HCT116 (cell line): ENCODE results near the gene CELF1. TPM values are rescaled to one million over a fixed set of nuclear protein-coding genes. Genes with fewer than 3 reads are reported as not detected.

Experiments
- ATAC-seq: fragments of 200-7000 bp; cut with Tn5 transposase; 2 replicates; pipeline ENCODE4 v1.9.1; 2020; ENCODE audit warnings: mild to moderate bottlenecking, moderate library complexity
- BruUV-seq: library from RNA; stranded (reverse); fragments of 400-500 nt; replicated peaks from 2 replicates; lab custom pipeline; 2021; lab: Mats Ljungman, UMichigan
- CTCF ChIA-PET: fragments of 300-600 bp; sonication (Branson Sonifier 250); formaldehyde crosslinking; loops from one replicate; lab custom pipeline; 2021; ENCODE audit warnings: antibody characterized with exemption; lab: Charles Lee
- POLR2A ChIA-PET: fragments of 300-600, 350-600 bp; sonication (Branson Sonifier 250); formaldehyde crosslinking; loops from one replicate; lab custom pipeline; 2021; ENCODE audit warnings: antibody characterized with exemption; lab: Charles Lee
- RAD21 ChIA-PET, 2 experiments: fragments of 300-600 bp; sonication (Branson Sonifier 250); formaldehyde crosslinking; loops; one replicate each; lab custom pipeline; 2023; ENCODE audit warnings: low total read pairs in 2 of 2; ENCODE audit not compliant: uncharacterized antibody in 2 of 2, unreplicated experiment in 2 of 2, low non-redundant PET in 1 of 2; lab: Charles Lee
- DNase-seq: peaks from one replicate; pipeline ENCODE4 v3.0.0-alpha.2; 2010; ENCODE audit warnings: low read depth, low spot score
- H2AFZ ChIP-seq: fragments of 200-600 bp; shearing (Covaris generic), sonication (generic); 2 replicates; pipeline ENCODE4 v1.6.1; 2017; ENCODE audit warnings: low read depth, mixed run types, mixed read lengths, antibody characterized with exemption, low read length; ENCODE audit not compliant: poor library complexity, severe bottlenecking
- H3K27ac ChIP-seq: 2 replicates; pipeline ENCODE4 v1.5.1; 2012; ENCODE audit warnings: low read depth, low read length
- H3K27me3 ChIP-seq: fragments of 200-600 bp; sonication (generic); 2 replicates; pipeline ENCODE4 v1.6.1; 2016; ENCODE audit warnings: mixed run types, low read length, mixed read lengths; ENCODE audit not compliant: insufficient read depth
- H3K36me3 ChIP-seq, 2 experiments: fragments of 200-500 bp in 1 of 2; fragments of 200-600 bp in 1 of 2; sonication (Bioruptor generic) in 1 of 2; sonication (generic) in 1 of 2; 2 replicates each; pipeline versions ENCODE4 v1.5.1 to v1.6.1; 2014 to 2016; ENCODE audit warnings: low read length in 2 of 2, inconsistent platforms in 1 of 2, mixed read lengths in 1 of 2, mixed run types in 1 of 2; ENCODE audit not compliant: insufficient read depth in 2 of 2, control insufficient read depth in 1 of 2
- H3K4me1 ChIP-seq, 2 experiments: fragments of 200-600 bp in 1 of 2; sonication (generic) in 1 of 2; 2 replicates each; pipeline versions ENCODE4 v1.5.1 to v1.6.1; 2012 to 2017; ENCODE audit warnings: low read length in 2 of 2, inconsistent platforms in 1 of 2, mild to moderate bottlenecking in 1 of 2, mixed read lengths in 1 of 2, mixed run types in 1 of 2, moderate library complexity in 1 of 2; ENCODE audit not compliant: insufficient read depth in 2 of 2, control insufficient read depth in 1 of 2
- H3K4me2 ChIP-seq: fragments of 200-600 bp; sonication (generic); 2 replicates; pipeline ENCODE4 v1.6.1; 2017; ENCODE audit warnings: mixed run types, low read length, mixed read lengths
- H3K4me3 ChIP-seq, 2 experiments: fragments of 200-600 bp in 1 of 2; sonication (generic) in 1 of 2; replicated peaks in 1 of 2; 2 replicates each; pipeline ENCODE4 v1.5.1; 2011 to 2016; ENCODE audit warnings: low read length in 2 of 2, control low read depth in 1 of 2, low read depth in 1 of 2, mild to moderate bottlenecking in 1 of 2, mixed read lengths in 1 of 2, mixed run types in 1 of 2
- H3K79me2 ChIP-seq: fragments of 200-600 bp; sonication (generic); 2 replicates; pipeline ENCODE4 v1.6.1; 2017; ENCODE audit warnings: mild to moderate bottlenecking, mixed run types, low read length, moderate library complexity, mixed read lengths; ENCODE audit not compliant: insufficient read depth
- H3K9ac ChIP-seq: fragments of 200-600 bp; sonication (generic); 2 replicates; pipeline ENCODE4 v1.6.1; 2016; ENCODE audit warnings: low read length, mixed read lengths
- H3K9me2 ChIP-seq: fragments of 200-600 bp; sonication (generic), shearing (Covaris generic); 2 replicates; pipeline ENCODE4 v1.6.1; 2017; ENCODE audit warnings: mixed run types, mild to moderate bottlenecking, moderate library complexity; ENCODE audit not compliant: insufficient read depth
- H3K9me3 ChIP-seq, 2 experiments: fragments of 200-500 bp in 1 of 2; fragments of 200-600 bp in 1 of 2; sonication (Bioruptor generic) in 1 of 2; sonication (generic) in 1 of 2; 2 replicates each; pipeline ENCODE4 v1.6.1; 2014 to 2017; ENCODE audit warnings: low read length in 2 of 2, mixed read lengths in 2 of 2, inconsistent platforms in 1 of 2, low read depth in 1 of 2, mild to moderate bottlenecking in 1 of 2, mixed run types in 1 of 2, moderate library complexity in 1 of 2; ENCODE audit not compliant: control insufficient read depth in 1 of 2, insufficient read depth in 1 of 2
- H4K20me1 ChIP-seq: fragments of 200-600 bp; sonication (generic), shearing (Covaris generic); 2 replicates; pipeline ENCODE4 v1.6.1; 2017; ENCODE audit warnings: mixed run types, mild to moderate bottlenecking, moderate library complexity; ENCODE audit not compliant: insufficient read depth
- CEBPB ChIP-seq: IDR thresholded peaks from 2 replicates; pipeline ENCODE4 v1.6.1; 2012; ENCODE audit warnings: low read depth
- ELF1 ChIP-seq: IDR thresholded peaks from 2 replicates; pipeline ENCODE4 v1.6.1; 2012; ENCODE audit warnings: low read depth, borderline replicate concordance
- EZH2 ChIP-seq: fragments of 200-600 bp; sonication (generic); IDR thresholded peaks from 2 replicates; pipeline ENCODE4 v1.6.1; 2017; ENCODE audit warnings: antibody characterized with exemption, mixed run types
- EZH2phosphoT487 ChIP-seq: fragments of 200-600 bp; IDR thresholded peaks from 2 replicates; pipeline ENCODE4 v1.6.1; 2018; ENCODE audit warnings: antibody characterized with exemption, borderline replicate concordance
- FOSL1 ChIP-seq: IDR thresholded peaks from 2 replicates; pipeline ENCODE4 v1.6.1; 2012; ENCODE audit warnings: low read depth
- JUND ChIP-seq: IDR thresholded peaks from 2 replicates; pipeline ENCODE4 v1.6.1; 2012
- RAD21 ChIP-seq: IDR thresholded peaks from 2 replicates; pipeline ENCODE4 v1.6.1; 2012; ENCODE audit warnings: low read depth, mild to moderate bottlenecking
- SIN3A ChIP-seq: IDR thresholded peaks from 2 replicates; pipeline ENCODE4 v1.6.1; 2012; ENCODE audit warnings: low read depth
- SP1 ChIP-seq: IDR thresholded peaks from 2 replicates; pipeline ENCODE4 v1.6.1; 2012; ENCODE audit warnings: low read depth
- SRF ChIP-seq: IDR thresholded peaks from 2 replicates; pipeline ENCODE4 v1.6.1; 2012; ENCODE audit warnings: low read depth
- YY1 ChIP-seq: IDR thresholded peaks from 2 replicates; pipeline ENCODE4 v1.6.1; 2011; ENCODE audit warnings: low read length, low read depth, moderate library complexity, mild to moderate bottlenecking; ENCODE audit not compliant: insufficient replicate concordance; ENCODE audit errors: extremely low read depth
- ZFX ChIP-seq: fragments of 450-650 bp; IDR thresholded peaks from 2 replicates; pipeline ENCODE4 v1.6.1; 2017
- ZNF274 ChIP-seq: fragments of 200-500 bp; sonication (Bioruptor generic); IDR thresholded peaks from 2 replicates; pipeline ENCODE4 v1.6.1; 2014; ENCODE audit warnings: mild to moderate bottlenecking, low read depth, low read length, inconsistent platforms
- intact Hi-C: fragments of 100-400 bp; cut with micrococcal nuclease; formaldehyde crosslinking; loops from 2 replicates; pipeline ENCODE4 v1.10.0; 2022
- total RNA-seq: library from RNA; stranded (reverse); gene quantifications from one replicate; pipeline ENCODE4 v1.2.1, GENCODE V29; 2021; ENCODE audit not compliant: unreplicated experiment
- TF ChIP-seq, protein P1 (sequence below): IDR thresholded peaks from 2 replicates; pipeline ENCODE4 v1.6.1; 2012; ENCODE audit warnings: low read depth
- TF ChIP-seq, protein P2 (sequence below): IDR thresholded peaks from 2 replicates; pipeline ENCODE4 v1.6.1; 2012

Gene CELF1
- total RNA-seq, 1 experiment from 2014 or later, result 133 TPM

DNA sequence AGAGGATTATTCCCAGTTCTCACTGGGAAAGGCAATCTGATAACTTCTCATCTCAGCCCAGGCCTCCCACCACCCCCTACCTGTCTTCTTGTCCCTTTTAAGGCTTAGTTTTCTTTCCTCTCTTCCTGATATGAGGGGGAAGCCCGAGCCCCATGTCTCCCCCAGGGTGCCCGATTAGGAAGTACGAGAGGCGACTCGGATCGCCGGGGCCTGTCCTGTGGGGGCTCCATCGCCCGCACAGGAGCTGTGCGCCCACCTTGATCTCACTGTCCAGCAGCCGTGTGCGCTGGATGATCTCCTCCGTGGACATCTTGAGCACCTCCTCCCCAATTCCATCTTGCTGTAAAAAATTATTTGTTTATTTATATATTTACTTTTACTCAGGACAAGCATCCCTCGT is 127.3 kb downstream of the CELF1 start:
- peaks cover 45% of the 10 kb centered on the region for H3K79me2 ChIP-seq
- H3K9me2 ChIP-seq, result no peaks in the 10 kb centered on the region
- POLR2A ChIA-PET, result interaction anchor here (2.3 kb wide), 1 partner anchor 10 kb away, joined by 10 read pairs; no protein-coding TSS in a partner anchor
- CTCF ChIA-PET, result interaction anchor here (2.7 kb wide), 1 partner anchor 14 kb away, joined by 12 read pairs; no protein-coding TSS in a partner anchor
- DNase-seq (no peak), ATAC-seq (no peak)
- peak overlapping the region; percentile 77 for H3K27ac ChIP-seq
- TF ChIP-seq ZNF274 (no peak), YY1 (no peak), SP1 (no peak), RAD21 (no peak), JUND (no peak), SIN3A (no peak), EZH2 (no peak), ZFX (no peak), CEBPB (no peak)
- no peak overlapping the region for H2AFZ ChIP-seq
- H3K4me3 ChIP-seq, result peak overlapping the region; percentile 92 to 98
- H4K20me1 ChIP-seq, result no peaks in the 10 kb centered on the region
- no peaks in the 10 kb centered on the region for H3K9me3 ChIP-seq
- BruUV-seq, result TSS peak; percentile 73
- RAD21 ChIA-PET, result no interaction called here
- H3K4me1 ChIP-seq, result peaks cover 12 to 23% of the 10 kb centered on the region in 2 experiments
- no peaks in the 10 kb centered on the region for H3K27me3 ChIP-seq
- peak overlapping the region; percentile 79 for H3K4me2 ChIP-seq
- intact Hi-C loops, result loop anchor here (10.0 kb wide), 1 partner anchor 129 kb away; the partner anchor contains the start of gene CELF1
- H3K36me3 ChIP-seq, result peaks cover 21 to 31% of the 10 kb centered on the region in 2 experiments; a peak in 3 of 4 replicates
- peak overlapping the region; percentile 96 for H3K9ac ChIP-seq

DNA sequence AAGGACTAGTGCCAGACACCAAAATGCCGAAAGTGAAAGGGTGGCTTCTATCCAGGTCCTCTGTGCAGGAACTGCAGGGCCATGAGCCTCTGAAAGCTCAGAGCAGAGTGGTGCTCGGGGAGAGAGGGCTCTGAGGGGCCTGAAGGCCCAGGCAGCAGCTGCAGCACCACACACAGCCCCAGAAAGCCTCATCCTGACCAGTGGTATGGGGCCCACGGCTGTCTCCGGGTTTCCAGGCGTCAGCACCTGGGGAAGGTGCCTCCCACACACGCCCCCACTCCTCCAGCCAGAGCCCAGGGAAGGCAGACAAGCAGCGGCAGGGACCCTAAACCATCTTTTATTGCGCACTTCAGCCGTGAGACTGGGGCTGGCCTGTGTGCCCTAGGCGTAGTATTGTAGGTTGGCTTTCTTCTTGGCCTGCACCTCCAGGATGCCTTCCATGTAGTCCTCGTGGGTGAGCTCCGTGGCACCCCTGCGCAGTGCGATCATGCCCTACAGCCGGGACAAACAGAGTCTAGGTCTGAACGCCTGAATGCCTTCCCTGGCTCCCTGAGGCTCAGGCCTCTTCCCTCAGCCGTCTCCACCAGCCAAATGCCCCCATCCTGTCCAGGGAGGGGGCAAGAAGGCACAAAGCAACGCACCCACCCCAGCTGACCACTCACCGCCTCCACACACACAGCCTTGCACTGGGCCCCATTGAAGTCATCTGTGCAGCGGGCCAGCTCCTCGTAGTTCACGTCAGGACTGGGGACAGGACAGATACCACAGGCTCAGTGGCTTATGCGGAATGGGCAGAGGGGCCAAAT is 134.3 kb downstream of the CELF1 start:
- Histone ChIP-seq H4K20me1 (no peaks in the 10 kb centered on the region), H3K79me2 (peaks cover 27% of the 10 kb centered on the region), H3K9ac (no peak overlapping the region), H3K36me3 (peaks cover 21 to 43% of the 10 kb centered on the region in 2 experiments), H3K4me1 (peaks cover 21 to 38% of the 10 kb centered on the region in 2 experiments), H3K27me3 (no peaks in the 10 kb centered on the region), H3K9me3 (no peaks in the 10 kb centered on the region), H3K4me2 (no peak overlapping the region), H2AFZ (no peak overlapping the region), H3K4me3 (no peak overlapping the region)
- BruUV-seq, result no TSS peak
- no peak for ATAC-seq
- intact Hi-C loops, result no loop called here
- TF ChIP-seq SRF (no peak), ZFX (no peak), SP1 (no peak), FOSL1 (no peak), ELF1 (no peak), JUND (no peak), SIN3A (no peak), EZH2phosphoT487 (no peak)
- TF ChIP-seq, protein P1, sequence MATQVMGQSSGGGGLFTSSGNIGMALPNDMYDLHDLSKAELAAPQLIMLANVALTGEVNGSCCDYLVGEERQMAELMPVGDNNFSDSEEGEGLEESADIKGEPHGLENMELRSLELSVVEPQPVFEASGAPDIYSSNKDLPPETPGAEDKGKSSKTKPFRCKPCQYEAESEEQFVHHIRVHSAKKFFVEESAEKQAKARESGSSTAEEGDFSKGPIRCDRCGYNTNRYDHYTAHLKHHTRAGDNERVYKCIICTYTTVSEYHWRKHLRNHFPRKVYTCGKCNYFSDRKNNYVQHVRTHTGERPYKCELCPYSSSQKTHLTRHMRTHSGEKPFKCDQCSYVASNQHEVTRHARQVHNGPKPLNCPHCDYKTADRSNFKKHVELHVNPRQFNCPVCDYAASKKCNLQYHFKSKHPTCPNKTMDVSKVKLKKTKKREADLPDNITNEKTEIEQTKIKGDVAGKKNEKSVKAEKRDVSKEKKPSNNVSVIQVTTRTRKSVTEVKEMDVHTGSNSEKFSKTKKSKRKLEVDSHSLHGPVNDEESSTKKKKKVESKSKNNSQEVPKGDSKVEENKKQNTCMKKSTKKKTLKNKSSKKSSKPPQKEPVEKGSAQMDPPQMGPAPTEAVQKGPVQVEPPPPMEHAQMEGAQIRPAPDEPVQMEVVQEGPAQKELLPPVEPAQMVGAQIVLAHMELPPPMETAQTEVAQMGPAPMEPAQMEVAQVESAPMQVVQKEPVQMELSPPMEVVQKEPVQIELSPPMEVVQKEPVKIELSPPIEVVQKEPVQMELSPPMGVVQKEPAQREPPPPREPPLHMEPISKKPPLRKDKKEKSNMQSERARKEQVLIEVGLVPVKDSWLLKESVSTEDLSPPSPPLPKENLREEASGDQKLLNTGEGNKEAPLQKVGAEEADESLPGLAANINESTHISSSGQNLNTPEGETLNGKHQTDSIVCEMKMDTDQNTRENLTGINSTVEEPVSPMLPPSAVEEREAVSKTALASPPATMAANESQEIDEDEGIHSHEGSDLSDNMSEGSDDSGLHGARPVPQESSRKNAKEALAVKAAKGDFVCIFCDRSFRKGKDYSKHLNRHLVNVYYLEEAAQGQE, result no peak
- TF ChIP-seq, protein P2, sequence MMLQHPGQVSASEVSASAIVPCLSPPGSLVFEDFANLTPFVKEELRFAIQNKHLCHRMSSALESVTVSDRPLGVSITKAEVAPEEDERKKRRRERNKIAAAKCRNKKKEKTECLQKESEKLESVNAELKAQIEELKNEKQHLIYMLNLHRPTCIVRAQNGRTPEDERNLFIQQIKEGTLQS, result no peak
- TF ChIP-seq, all 23 proteins: peak for 0
- H3K9me2 ChIP-seq, result no peaks in the 10 kb centered on the region
- ChIA-PET POLR2A (no interaction called here), CTCF (no interaction called here), RAD21 (no interaction called here)
- no peak for DNase-seq
- no peak overlapping the region for H3K27ac ChIP-seq
